Immature natural killer cell (primary cell): Measurements from ENCODE around the gene DCUN1D5. TPM values are rescaled to one million over a fixed set of nuclear protein-coding genes. Genes with fewer than 3 reads are reported as not detected.
A peak's percentile ranks its signal among the peaks of the same experiment; 100 is the strongest.

ENCODE experiments used
- DNase-seq, 3 donors: peaks; one replicate each; pipeline ENCODE4 v3.0.0; 2022; ENCODE audit warnings: mixed read lengths in 1 of 3
- H3K27ac Mint-ChIP-seq, 6 donors: one replicate each; pipeline ENCODE4 v1.8.0; 2020; ENCODE audit warnings: mixed read lengths in 6 of 6, mild to moderate bottlenecking in 5 of 6, inconsistent platforms in 4 of 6, moderate library complexity in 3 of 6
- H3K27me3 Mint-ChIP-seq, 3 donors: one replicate each; pipeline ENCODE4 v1.8.0; 2020 to 2021; ENCODE audit warnings: low read depth in 3 of 3, mild to moderate bottlenecking in 3 of 3, mixed read lengths in 3 of 3, moderate library complexity in 3 of 3, inconsistent platforms in 1 of 3
- H3K36me3 Mint-ChIP-seq, 3 donors: one replicate each; pipeline ENCODE4 v1.8.0; 2020; ENCODE audit warnings: mixed read lengths in 3 of 3, inconsistent platforms in 2 of 3, mild to moderate bottlenecking in 2 of 3
- H3K4me1 Mint-ChIP-seq, 2 donors: one replicate each; pipeline ENCODE4 v1.8.0; 2020; ENCODE audit warnings: inconsistent platforms in 2 of 2, mild to moderate bottlenecking in 2 of 2, mixed read lengths in 2 of 2, moderate library complexity in 1 of 2
- H3K4me3 Mint-ChIP-seq, 5 donors: one replicate each; pipeline ENCODE4 v1.8.0; 2020; ENCODE audit warnings: mild to moderate bottlenecking in 5 of 5, mixed read lengths in 5 of 5, inconsistent platforms in 3 of 5, moderate library complexity in 3 of 5
- H3K9me3 Mint-ChIP-seq, 6 donors: one replicate each; pipeline ENCODE4 v1.8.0; 2020; ENCODE audit warnings: mild to moderate bottlenecking in 6 of 6, mixed read lengths in 6 of 6, inconsistent platforms in 4 of 6, moderate library complexity in 3 of 6
- polyA plus RNA-seq, 3 donors: library from polyadenylated mRNA; unstranded; fragments of 300-500 nt; fragmentation: Illumina TruSeq; gene quantifications; one replicate each; pipeline ENCODE4 v1.2.3, GENCODE V29; 2021

DCUN1D5 gene
- polyA plus RNA-seq, 3 donors from 2014 or later, result 26.1 to 34.4 (median 26.9) TPM

DNA sequence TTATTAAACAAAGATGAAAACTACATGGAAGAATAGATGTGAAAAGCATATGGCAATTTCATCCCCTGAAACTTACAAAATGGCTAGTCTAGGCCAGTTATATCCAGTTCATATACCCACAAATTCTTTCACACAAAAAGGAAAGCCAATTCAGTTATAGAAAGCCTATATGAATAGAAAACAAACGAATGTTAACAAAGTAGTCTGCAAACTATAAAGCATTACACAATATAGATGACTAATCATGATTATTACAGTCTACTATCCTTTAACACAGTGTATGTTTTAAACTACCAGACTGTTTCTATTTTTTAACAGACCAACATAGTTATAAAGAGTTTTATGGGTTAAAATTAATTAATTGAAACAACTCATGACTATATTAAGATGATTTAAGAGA, 12.1 kb downstream of the DCUN1D5 start:
- no peaks in the 10 kb centered on the region for H3K27me3 Mint-ChIP-seq
- no peaks in the 10 kb centered on the region for H3K4me1 Mint-ChIP-seq
- peaks cover 18 to 47% (median 24%) of the 10 kb centered on the region in 3 donors for H3K36me3 Mint-ChIP-seq
- H3K27ac Mint-ChIP-seq, result no peak overlapping the region
- DNase-seq, result no peak
- H3K4me3 Mint-ChIP-seq, result no peak overlapping the region
- H3K9me3 Mint-ChIP-seq, result no peaks in the 10 kb centered on the region

DNA sequence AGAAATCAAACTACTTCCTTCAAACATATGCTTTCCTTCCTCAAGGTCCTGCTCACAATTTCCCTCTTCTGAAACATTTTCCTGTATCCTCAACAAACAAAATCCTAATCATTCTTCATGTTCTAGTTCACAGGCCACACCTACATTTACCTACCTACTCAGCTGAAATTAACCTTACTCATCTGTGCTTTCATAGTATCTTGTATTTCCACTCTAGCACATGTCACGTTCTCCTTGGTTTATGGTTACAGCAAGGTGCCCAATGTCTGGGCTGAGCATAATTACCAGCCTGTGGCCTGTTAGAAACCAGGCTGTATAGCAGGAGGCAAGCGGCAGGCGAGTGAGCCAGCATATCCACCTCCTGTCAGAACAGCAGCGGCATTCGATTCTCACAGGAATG, 13.2 kb downstream of the DCUN1D5 start:
- Mint-ChIP-seq H3K4me1 (no peaks in the 10 kb centered on the region), H3K4me3 (no peak overlapping the region), H3K27ac (peak overlapping the region in 1 of 6 donors; percentile 19), H3K36me3 (peaks cover 22 to 50% (median 24%) of the 10 kb centered on the region in 3 donors), H3K9me3 (no peaks in the 10 kb centered on the region), H3K27me3 (no peaks in the 10 kb centered on the region)
- DNase-seq, result no peak

GRCh38 chr11:103077554-103077953, 14.4 kb downstream of the DCUN1D5 start:
- peaks cover 22 to 46% (median 24%) of the 10 kb centered on the region in 3 donors for H3K36me3 Mint-ChIP-seq

GRCh38 chr11:103076361-103076760, 15.6 kb downstream of the DCUN1D5 start:
- Mint-ChIP-seq H3K36me3 (peaks cover 22 to 42% (median 24%) of the 10 kb centered on the region in 3 donors), H3K4me1 (no peaks in the 10 kb centered on the region), H3K27me3 (no peaks in the 10 kb centered on the region), H3K4me3 (no peak overlapping the region), H3K27ac (no peak overlapping the region), H3K9me3 (no peaks in the 10 kb centered on the region)
- DNase-seq, result no peak

More at GRCh38 chr11:103077554-103077953, 14.4 kb downstream of the DCUN1D5 start:
- no peaks in the 10 kb centered on the region for H3K4me1 Mint-ChIP-seq
- no peaks in the 10 kb centered on the region for H3K9me3 Mint-ChIP-seq
- H3K27ac Mint-ChIP-seq, result no peak overlapping the region
- no peaks in the 10 kb centered on the region for H3K27me3 Mint-ChIP-seq
- DNase-seq, result no peak
- H3K4me3 Mint-ChIP-seq, result no peak overlapping the region

DNA sequence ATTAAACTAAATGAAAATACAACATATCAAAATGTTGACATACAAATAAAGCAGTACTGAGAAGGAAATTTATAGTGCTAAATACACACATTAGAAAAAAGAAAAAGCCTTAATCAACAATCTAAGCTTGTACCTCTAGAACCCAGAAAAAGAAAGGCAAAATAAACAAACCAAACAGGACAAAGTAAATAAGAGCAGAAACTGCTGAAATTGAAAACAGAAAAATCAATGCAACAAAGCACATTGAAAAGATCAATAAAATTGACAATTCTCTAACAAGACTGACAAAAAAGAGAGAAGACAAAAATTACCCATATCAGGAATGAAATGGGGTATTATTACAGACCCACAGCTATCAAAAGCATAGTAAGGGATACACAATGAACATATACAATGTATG, 21.0 kb downstream of the DCUN1D5 start:
- Mint-ChIP-seq H3K9me3 (no peaks in the 10 kb centered on the region), H3K4me3 (peak overlapping the region in 4 of 5 donors; percentile 53 to 79 (median 71)), H3K27me3 (no peaks in the 10 kb centered on the region), H3K36me3 (peaks cover 7 to 19% (median 16%) of the 10 kb centered on the region in 3 donors), H3K27ac (peak overlapping the region in 5 of 6 donors; percentile 32 to 85 (median 75)), H3K4me1 (peaks cover 40 to 49% of the 10 kb centered on the region in 2 donors)
- no peak for DNase-seq

DNA sequence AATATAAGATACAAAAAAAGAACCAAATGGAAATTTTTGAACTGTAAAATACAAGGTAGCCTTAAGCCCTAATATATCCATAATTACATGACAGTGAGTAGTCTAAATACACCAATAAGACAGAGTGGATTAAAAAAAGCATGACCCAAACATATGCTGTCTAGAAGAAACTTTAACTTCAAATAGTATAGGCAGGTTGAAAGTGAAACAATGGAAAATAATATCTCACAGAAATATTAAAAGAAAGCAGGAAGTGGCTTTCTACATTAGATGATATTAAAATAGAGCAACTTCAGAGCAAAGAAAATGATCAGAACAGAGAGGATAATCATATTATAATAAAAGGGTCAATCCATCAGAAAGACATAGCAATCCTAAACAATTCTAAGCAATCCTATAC, 21.8 kb downstream of the DCUN1D5 start:
- Mint-ChIP-seq H3K27me3 (no peaks in the 10 kb centered on the region), H3K4me3 (peak overlapping the region; percentile 53 to 79 (median 67)), H3K9me3 (no peaks in the 10 kb centered on the region), H3K36me3 (peaks cover 6 to 20% (median 19%) of the 10 kb centered on the region in 3 donors), H3K27ac (peak overlapping the region; percentile 32 to 87 (median 76)), H3K4me1 (peaks cover 40 to 49% of the 10 kb centered on the region in 2 donors)
- DNase-seq, result peak in 2 of 3 donors; percentile 12 to 13

DNA sequence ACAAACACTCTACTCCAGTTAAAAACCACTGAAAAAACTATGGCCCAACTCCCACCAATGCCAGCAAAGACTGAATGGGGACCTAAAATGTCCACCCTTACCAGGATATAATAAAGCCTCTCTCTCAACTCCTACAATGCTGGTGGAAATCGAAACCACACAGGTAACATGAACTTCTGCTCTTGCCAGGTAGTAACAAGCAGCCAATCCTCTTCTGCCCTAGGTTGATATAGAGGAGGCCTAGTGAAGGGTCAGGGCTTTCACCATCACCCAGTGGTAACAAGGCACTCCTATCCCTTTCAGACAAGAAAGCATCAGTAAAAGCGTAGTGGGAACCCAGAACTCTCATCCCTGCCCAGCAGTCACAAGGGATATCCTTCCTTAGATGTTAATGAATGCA, 22.6 kb downstream of the DCUN1D5 start:
- peaks cover 40 to 49% of the 10 kb centered on the region in 2 donors for H3K4me1 Mint-ChIP-seq
- H3K27ac Mint-ChIP-seq, result peak overlapping the region; percentile 67 to 87 (median 80)
- no peaks in the 10 kb centered on the region for H3K27me3 Mint-ChIP-seq
- DNase-seq, result no peak
- H3K4me3 Mint-ChIP-seq, result peak overlapping the region; percentile 53 to 79 (median 67)
- H3K36me3 Mint-ChIP-seq, result peaks cover 0 to 20% (median 15%) of the 10 kb centered on the region in 3 donors
- H3K9me3 Mint-ChIP-seq, result no peaks in the 10 kb centered on the region

GRCh38 chr11:103067118-103067517, 24.8 kb downstream of the DCUN1D5 start:
- no peak for DNase-seq
- Mint-ChIP-seq H3K27me3 (no peaks in the 10 kb centered on the region), H3K27ac (peak overlapping the region in 1 of 6 donors; percentile 36), H3K36me3 (peaks cover 11 to 30% (median 25%) of the 10 kb centered on the region in 3 donors), H3K4me3 (peak overlapping the region in 1 of 5 donors; percentile 5), H3K4me1 (peaks cover 40 to 49% of the 10 kb centered on the region in 2 donors), H3K9me3 (no peaks in the 10 kb centered on the region)

GRCh38 chr11:103061656-103062055, 30.3 kb downstream of the DCUN1D5 start:
- no peaks in the 10 kb centered on the region for H3K27me3 Mint-ChIP-seq
- no peak overlapping the region for H3K4me3 Mint-ChIP-seq
- no peak overlapping the region for H3K27ac Mint-ChIP-seq
- no peak for DNase-seq
- H3K36me3 Mint-ChIP-seq, result peaks cover 22 to 33% (median 30%) of the 10 kb centered on the region in 3 donors
- H3K9me3 Mint-ChIP-seq, result no peaks in the 10 kb centered on the region
- peaks cover 1 to 6% of the 10 kb centered on the region in 2 donors for H3K4me1 Mint-ChIP-seq

DNA sequence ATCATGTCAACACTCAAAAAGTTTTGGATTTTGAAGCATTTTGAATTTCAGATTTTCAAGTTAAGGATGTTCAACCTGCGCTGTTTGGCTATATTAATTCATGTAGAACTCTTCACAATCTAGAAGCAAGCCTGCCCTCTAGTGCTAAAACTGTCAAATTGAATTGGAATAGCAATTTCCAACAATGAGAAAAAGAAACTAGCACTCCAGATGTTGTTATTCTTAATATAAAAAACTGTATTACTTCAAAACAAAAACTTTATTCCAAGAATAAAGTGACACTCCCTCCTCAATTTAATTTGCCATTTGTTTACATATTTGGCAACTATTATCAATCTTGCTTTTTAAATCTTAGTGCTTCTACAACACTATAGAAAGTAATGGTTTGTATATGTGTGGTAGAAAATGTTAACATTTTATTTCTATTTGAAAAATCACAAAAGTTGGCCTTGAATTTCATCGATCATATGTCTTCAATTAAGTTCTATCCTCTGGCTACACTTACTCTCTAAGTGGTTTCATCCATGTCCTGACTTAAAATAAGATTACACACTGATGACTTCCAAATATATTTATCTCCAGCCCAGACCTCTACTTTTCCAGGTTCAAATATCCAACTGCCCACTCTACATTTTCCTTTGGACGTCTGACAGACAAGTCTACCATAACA, 36.6 kb downstream of the DCUN1D5 start:
- no peak overlapping the region for H3K4me3 Mint-ChIP-seq
- H3K9me3 Mint-ChIP-seq, result no peaks in the 10 kb centered on the region
- peaks cover 3 to 9% (median 8%) of the 10 kb centered on the region in 3 donors for H3K36me3 Mint-ChIP-seq
- H3K4me1 Mint-ChIP-seq, result no peaks in the 10 kb centered on the region
- H3K27ac Mint-ChIP-seq, result no peak overlapping the region
- H3K27me3 Mint-ChIP-seq, result no peaks in the 10 kb centered on the region
- DNase-seq, result peak; percentile 10 to 22 (median 14)

DNA sequence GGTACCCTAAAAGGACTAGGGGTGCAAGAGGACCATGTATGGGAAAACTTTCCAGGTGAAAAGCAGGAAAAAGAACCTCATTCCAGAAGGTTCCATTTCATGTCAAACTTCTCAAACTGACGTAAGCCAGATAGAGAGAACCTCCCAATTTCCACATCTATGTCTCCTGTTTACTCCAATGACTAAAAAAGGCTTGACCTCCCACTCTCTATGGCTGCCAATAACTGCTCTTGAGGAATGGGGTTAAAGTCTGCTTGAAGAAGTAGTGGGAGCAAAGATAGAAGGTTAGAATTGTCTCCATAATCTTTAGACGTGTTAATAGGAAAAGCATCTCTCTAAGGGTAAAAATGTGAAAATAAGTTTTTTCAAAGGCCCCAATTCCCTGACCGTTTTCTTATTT, 38.0 kb downstream of the DCUN1D5 start:
- Mint-ChIP-seq H3K4me1 (no peaks in the 10 kb centered on the region), H3K9me3 (no peaks in the 10 kb centered on the region), H3K36me3 (peaks cover 3 to 5% (median 4%) of the 10 kb centered on the region in 3 donors), H3K27me3 (no peaks in the 10 kb centered on the region), H3K4me3 (no peak overlapping the region), H3K27ac (no peak overlapping the region)
- DNase-seq, result no peak

DNA sequence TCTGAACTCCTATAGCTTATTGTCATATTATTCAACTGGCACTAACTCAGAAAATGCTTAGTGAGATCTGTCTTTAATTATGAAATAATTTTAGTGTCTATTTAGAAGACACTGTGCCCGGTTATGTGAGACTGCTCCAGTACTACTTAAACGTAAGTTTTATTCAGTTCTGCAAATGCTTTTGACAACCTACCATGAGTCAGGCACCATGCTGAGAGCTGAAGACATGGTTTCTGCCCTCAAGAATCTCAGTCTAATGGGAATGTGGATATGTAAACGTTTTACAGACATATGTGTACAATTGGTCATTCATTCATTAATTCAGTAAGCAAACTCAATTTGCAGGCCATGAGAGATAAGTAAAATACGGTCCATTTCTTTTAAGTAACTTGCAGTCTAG, 40.0 kb downstream of the DCUN1D5 start:
- peaks cover 2 to 3% (median 2%) of the 10 kb centered on the region in 3 donors for H3K27me3 Mint-ChIP-seq
- no peak overlapping the region for H3K4me3 Mint-ChIP-seq
- no peaks in the 10 kb centered on the region for H3K9me3 Mint-ChIP-seq
- no peak for DNase-seq
- H3K27ac Mint-ChIP-seq, result no peak overlapping the region
- H3K36me3 Mint-ChIP-seq, result peaks cover 3 to 5% (median 4%) of the 10 kb centered on the region in 3 donors
- H3K4me1 Mint-ChIP-seq, result no peaks in the 10 kb centered on the region

DNA sequence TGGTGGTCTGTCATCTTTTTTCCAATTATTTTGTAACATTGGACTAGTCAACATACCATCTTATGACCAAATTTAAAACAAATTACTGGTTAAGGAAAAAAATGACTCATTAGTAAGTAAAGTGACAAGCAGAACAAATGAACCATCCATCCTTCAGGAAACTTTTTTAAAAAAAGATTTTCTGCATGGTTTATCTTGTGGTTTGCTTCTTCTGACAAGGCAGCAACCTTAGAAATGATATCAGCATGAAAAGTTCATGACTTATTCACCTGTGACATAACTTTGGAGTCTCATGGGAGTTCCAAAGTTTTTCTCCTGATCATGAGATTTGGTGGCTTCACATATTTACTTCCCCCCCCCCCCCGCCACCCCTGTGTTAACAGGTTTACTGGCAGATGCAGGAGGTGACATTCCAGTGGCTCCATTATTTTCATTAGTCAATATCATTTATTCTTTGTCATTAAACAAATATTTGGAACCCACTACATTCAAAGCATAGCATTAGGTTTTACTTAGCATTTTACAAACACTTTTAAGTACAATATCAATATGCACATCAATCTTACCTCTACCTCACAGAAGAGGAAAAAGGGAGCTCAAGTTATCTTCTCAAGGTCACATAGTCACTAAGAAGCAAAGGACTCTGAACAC, 40.7 kb downstream of the DCUN1D5 start:
- Mint-ChIP-seq H3K4me3 (no peak overlapping the region), H3K27ac (no peak overlapping the region), H3K27me3 (peaks cover 2 to 3% (median 2%) of the 10 kb centered on the region in 3 donors), H3K36me3 (peaks cover 3 to 5% (median 4%) of the 10 kb centered on the region in 3 donors), H3K9me3 (no peaks in the 10 kb centered on the region), H3K4me1 (no peaks in the 10 kb centered on the region)
- no peak for DNase-seq

- H3K27me3 Mint-ChIP-seq, result peaks cover 2 to 3% (median 2%) of the 10 kb centered on the region in 3 donors
- H3K9me3 Mint-ChIP-seq, result no peaks in the 10 kb centered on the region
- H3K4me3 Mint-ChIP-seq, result no peak overlapping the region
- DNase-seq, result no peak
- no peaks in the 10 kb centered on the region for H3K4me1 Mint-ChIP-seq
- no peak overlapping the region for H3K27ac Mint-ChIP-seq
- peaks cover 3 to 5% (median 4%) of the 10 kb centered on the region in 3 donors for H3K36me3 Mint-ChIP-seq
Measured at GRCh38 chr11:103050351-103050750, 41.6 kb downstream of the DCUN1D5 start.
